HL-60 (cell line): ENCODE data around the gene ZNF638.

Experiments
- DNase-seq, 2 experiments: peaks; one replicate each; pipeline ENCODE4 v3.0.0-alpha.2; 2010 to 2020; ENCODE audit warnings: low read depth in 1 of 2, low spot score in 1 of 2
- H3K27ac ChIP-seq: fragments of 250-450 bp; sonication (Bioruptor Pico); replicated peaks from 2 replicates; pipeline ENCODE4 v1.5.1; 2020; ENCODE audit warnings: mild to moderate bottlenecking, moderate library complexity
- H3K27me3 ChIP-seq: fragments of 250-450 bp; sonication (Bioruptor Pico); 2 replicates; pipeline ENCODE4 v1.5.1; 2021; ENCODE audit warnings: mild to moderate bottlenecking, moderate library complexity; ENCODE audit not compliant: insufficient read depth, poor library complexity, severe bottlenecking
- H3K4me3 ChIP-seq: replicated peaks from 2 replicates; pipeline ENCODE4 v1.5.1; 2011; ENCODE audit warnings: mild to moderate bottlenecking, control low read depth, low read length; ENCODE audit not compliant: insufficient read depth
- GABPA ChIP-seq: IDR thresholded peaks from 2 replicates; pipeline ENCODE4 v1.6.1; 2012; ENCODE audit warnings: low read depth
- POLR2AphosphoS5 ChIP-seq: IDR thresholded peaks from 2 replicates; pipeline ENCODE4 v1.6.1; 2012; ENCODE audit warnings: low read depth
- SPI1 ChIP-seq: IDR thresholded peaks from 2 replicates; pipeline ENCODE4 v1.6.1; 2012; ENCODE audit warnings: low read depth, mild to moderate bottlenecking, borderline replicate concordance
- TF ChIP-seq, protein P1 (sequence below): IDR thresholded peaks from 2 replicates; pipeline ENCODE4 v1.6.1; 2012; ENCODE audit warnings: low read depth; ENCODE audit not compliant: insufficient replicate concordance
- TF ChIP-seq, protein P2 (sequence below): IDR thresholded peaks from one replicate; pipeline ENCODE4 v1.5.1; 2011; ENCODE audit warnings: low read length, control low read depth, inconsistent platforms; ENCODE audit not compliant: insufficient read depth

The ZNF638 gene

DNA sequence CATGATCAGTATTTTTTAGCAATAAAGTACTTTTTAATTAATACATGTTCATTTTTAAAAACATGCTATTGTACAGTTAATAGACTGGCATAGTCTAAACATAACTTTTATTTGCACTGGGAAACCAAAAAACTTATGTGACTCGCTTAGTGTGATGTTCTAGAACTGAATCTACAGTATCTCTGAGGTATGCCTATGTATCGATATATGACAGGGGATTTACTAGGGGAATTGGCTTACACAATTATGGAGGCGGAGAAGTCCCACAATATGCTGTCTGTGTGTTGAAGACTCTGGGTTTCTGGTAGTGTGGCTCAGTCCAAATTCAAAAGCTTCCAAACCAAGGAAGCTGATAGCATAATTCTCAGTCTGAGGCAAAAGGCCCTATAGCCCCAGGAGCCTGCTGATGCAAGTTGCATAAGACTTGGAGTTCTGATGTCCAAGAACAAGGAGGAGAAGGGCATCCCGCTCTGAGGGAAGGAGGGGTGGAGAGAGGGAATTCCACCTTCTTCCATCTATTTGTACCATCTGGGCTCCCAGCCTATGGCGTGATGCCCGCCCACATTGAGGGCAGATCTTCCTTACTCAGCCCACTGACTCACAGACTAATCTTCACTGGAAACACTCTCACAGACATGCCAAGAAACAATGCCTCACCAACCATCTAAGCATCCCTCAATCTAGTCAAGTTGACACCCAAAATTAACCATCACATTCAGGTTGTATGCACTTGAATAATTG lies 27.5 kb downstream of the ZNF638 start:
- Histone ChIP-seq H3K4me3 (no peak overlapping the region), H3K27ac (no peak overlapping the region), H3K27me3 (no peaks in the 10 kb centered on the region)
- DNase-seq = no peak
- TF ChIP-seq GABPA (no peak), POLR2AphosphoS5 (no peak), SPI1 (no peak)
- TF ChIP-seq, protein P1, sequence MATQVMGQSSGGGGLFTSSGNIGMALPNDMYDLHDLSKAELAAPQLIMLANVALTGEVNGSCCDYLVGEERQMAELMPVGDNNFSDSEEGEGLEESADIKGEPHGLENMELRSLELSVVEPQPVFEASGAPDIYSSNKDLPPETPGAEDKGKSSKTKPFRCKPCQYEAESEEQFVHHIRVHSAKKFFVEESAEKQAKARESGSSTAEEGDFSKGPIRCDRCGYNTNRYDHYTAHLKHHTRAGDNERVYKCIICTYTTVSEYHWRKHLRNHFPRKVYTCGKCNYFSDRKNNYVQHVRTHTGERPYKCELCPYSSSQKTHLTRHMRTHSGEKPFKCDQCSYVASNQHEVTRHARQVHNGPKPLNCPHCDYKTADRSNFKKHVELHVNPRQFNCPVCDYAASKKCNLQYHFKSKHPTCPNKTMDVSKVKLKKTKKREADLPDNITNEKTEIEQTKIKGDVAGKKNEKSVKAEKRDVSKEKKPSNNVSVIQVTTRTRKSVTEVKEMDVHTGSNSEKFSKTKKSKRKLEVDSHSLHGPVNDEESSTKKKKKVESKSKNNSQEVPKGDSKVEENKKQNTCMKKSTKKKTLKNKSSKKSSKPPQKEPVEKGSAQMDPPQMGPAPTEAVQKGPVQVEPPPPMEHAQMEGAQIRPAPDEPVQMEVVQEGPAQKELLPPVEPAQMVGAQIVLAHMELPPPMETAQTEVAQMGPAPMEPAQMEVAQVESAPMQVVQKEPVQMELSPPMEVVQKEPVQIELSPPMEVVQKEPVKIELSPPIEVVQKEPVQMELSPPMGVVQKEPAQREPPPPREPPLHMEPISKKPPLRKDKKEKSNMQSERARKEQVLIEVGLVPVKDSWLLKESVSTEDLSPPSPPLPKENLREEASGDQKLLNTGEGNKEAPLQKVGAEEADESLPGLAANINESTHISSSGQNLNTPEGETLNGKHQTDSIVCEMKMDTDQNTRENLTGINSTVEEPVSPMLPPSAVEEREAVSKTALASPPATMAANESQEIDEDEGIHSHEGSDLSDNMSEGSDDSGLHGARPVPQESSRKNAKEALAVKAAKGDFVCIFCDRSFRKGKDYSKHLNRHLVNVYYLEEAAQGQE = no peak
- TF ChIP-seq, protein P2, sequence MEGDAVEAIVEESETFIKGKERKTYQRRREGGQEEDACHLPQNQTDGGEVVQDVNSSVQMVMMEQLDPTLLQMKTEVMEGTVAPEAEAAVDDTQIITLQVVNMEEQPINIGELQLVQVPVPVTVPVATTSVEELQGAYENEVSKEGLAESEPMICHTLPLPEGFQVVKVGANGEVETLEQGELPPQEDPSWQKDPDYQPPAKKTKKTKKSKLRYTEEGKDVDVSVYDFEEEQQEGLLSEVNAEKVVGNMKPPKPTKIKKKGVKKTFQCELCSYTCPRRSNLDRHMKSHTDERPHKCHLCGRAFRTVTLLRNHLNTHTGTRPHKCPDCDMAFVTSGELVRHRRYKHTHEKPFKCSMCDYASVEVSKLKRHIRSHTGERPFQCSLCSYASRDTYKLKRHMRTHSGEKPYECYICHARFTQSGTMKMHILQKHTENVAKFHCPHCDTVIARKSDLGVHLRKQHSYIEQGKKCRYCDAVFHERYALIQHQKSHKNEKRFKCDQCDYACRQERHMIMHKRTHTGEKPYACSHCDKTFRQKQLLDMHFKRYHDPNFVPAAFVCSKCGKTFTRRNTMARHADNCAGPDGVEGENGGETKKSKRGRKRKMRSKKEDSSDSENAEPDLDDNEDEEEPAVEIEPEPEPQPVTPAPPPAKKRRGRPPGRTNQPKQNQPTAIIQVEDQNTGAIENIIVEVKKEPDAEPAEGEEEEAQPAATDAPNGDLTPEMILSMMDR = no peak

DNA sequence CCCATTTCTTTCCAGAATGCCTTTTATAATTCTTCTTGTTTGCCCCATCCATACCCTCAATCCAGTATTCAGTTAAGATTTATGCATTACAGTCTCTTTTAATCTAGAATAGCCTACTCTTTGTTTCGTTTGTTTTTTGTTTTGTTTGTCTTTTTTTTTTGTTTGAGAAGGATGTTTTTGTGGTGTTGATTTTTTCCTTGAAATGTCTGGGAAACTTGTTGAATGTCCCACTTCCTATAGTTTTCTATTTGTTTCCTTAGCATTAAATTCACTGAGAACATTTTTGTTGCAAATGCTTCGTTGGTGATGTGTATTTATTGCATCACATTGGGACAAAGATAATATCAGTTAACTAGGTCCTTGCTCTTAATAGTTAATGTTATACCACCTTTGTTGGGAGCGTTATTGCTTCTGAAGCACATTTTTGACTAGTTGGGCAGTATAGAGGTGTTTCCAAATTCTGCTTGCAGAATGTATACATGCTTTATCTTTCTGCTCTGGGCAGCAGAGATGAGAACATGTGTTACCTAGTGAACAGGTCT lies 28.9 kb downstream of the ZNF638 start:
- no peaks in the 10 kb centered on the region for H3K27me3 ChIP-seq
- DNase-seq = no peak
- no peak overlapping the region for H3K4me3 ChIP-seq
- TF ChIP-seq POLR2AphosphoS5 (no peak), SPI1 (no peak), GABPA (no peak)
- TF ChIP-seq, protein P2 = no peak
- TF ChIP-seq, protein P1 = no peak
- no peak overlapping the region for H3K27ac ChIP-seq

DNA sequence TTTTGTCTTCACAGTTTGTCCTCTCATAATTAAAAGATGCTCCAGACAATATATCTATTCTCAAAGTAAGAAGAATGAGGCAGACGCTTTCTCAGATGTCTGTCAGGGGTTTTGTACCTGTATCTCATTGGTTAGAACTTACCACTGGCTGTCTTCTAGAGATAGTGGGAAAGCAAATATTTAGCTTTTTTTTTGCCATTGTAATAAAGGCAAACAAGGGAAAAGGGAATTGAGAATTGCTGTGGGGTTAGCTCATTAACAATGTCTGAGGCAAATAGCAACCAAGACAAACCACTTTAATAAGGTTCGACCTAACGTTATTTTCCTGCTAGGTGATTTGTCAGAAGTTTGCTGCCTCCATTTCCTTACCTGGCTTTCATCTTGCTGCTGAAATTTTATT lies 30.0 kb downstream of the ZNF638 start:
- DNase-seq = no peak
- Histone ChIP-seq H3K27me3 (no peaks in the 10 kb centered on the region), H3K27ac (no peak overlapping the region), H3K4me3 (no peak overlapping the region)
- no peak for TF ChIP-seq POLR2AphosphoS5
- TF ChIP-seq, protein P2 = no peak
- TF ChIP-seq GABPA = no peak
- no peak for TF ChIP-seq SPI1
- TF ChIP-seq, protein P1 = no peak
